22Rv1 (cell line): Measurements from ENCODE around the gene ADGRD2.

Source experiments
- H3K27ac ChIP-seq: fragments of 450-650 bp; 2 replicates; pipeline ENCODE4 v1.5.1; 2017
- CTCF ChIP-seq: fragments of 450-650 bp; IDR thresholded peaks from 2 replicates; pipeline ENCODE4 v1.5.1; 2017; ENCODE audit warnings: mild to moderate bottlenecking
- ZFX ChIP-seq: fragments of 450-650 bp; IDR thresholded peaks from 2 replicates; pipeline ENCODE4 v1.6.1; 2017; ENCODE audit warnings: antibody characterized with exemption, borderline replicate concordance

ADGRD2 gene

GRCh38 chr9:124491049-124491975 is 41.1 kb downstream of the ADGRD2 start:
- TF ChIP-seq CTCF (no peak), ZFX (no peak)

GRCh38 chr9:124492818-124493217 is 42.6 kb downstream of the ADGRD2 start:
- H3K27ac ChIP-seq, result no peak overlapping the region
- TF ChIP-seq ZFX, result no peak
- TF ChIP-seq CTCF, result no peak

More at GRCh38 chr9:124491049-124491975, 41.1 kb downstream of the ADGRD2 start:
- H3K27ac ChIP-seq, result no peak overlapping the region

- no peak for TF ChIP-seq CTCF
- TF ChIP-seq ZFX, result no peak
- H3K27ac ChIP-seq, result no peak overlapping the region
Measured at GRCh38 chr9:124493218-124493617, 43.0 kb downstream of the ADGRD2 start.

GRCh38 chr9:124493794-124494479 is 43.7 kb downstream of the ADGRD2 start:
- H3K27ac ChIP-seq, result no peak overlapping the region
- TF ChIP-seq ZFX (no peak), CTCF (no peak)

GRCh38 chr9:124495126-124496074 is 45.1 kb downstream of the ADGRD2 start:
- TF ChIP-seq CTCF, result no peak
- no peak for TF ChIP-seq ZFX
- H3K27ac ChIP-seq, result no peak overlapping the region

- H3K27ac ChIP-seq, result no peak overlapping the region
- TF ChIP-seq CTCF (no peak), ZFX (no peak)
Measured at GRCh38 chr9:124496075-124496449, 45.8 kb downstream of the ADGRD2 start.
